Measurements from ENCODE around the gene C5orf47.

Gene C5orf47

GRCh38 chr5:173969167-173970049 lies 19.6 kb upstream of the C5orf47 start:
- no peaks in the 10 kb centered on the region for H3K79me2 ChIP-seq (ENCODE audit: insufficient read depth, low read length)
- no peaks in the 10 kb centered on the region for H3K27me3 ChIP-seq (ENCODE audit: insufficient read depth, low read length)
- H3K9me2 ChIP-seq (ENCODE audit: low read depth, low read length): no peaks in the 10 kb centered on the region
- no peak overlapping the region for H3K4me3 ChIP-seq (ENCODE audit: low read depth, low read length, poor library complexity, severe bottlenecking)
- H3K27ac ChIP-seq (ENCODE audit: low read depth, low read length, poor library complexity, severe bottlenecking): no peak overlapping the region
- no peak overlapping the region for H2AFZ ChIP-seq (ENCODE audit: low read length)
- no peak overlapping the region for H3K9ac ChIP-seq (ENCODE audit: low read length)
- no peaks in the 10 kb centered on the region for H3F3A ChIP-seq (ENCODE audit: insufficient read depth, low read length)
- TF ChIP-seq CTCF (IDR thresholded peaks at IDR 0.05; ENCODE audit: low read length) (no peak), EZH2 (IDR thresholded peaks at IDR 0.05; ENCODE audit: borderline replicate concordance, low read length) (no peak)
- peaks cover 24% of the 10 kb centered on the region for H3K4me1 ChIP-seq (ENCODE audit: insufficient read depth, low read length, severe bottlenecking)
- no peaks in the 10 kb centered on the region for H4K20me1 ChIP-seq (ENCODE audit: insufficient read depth, low read length)
- no peaks in the 10 kb centered on the region for H3K36me3 ChIP-seq (ENCODE audit: insufficient read depth, low read length)
- no peaks in the 10 kb centered on the region for H3K9me3 ChIP-seq (ENCODE audit: low read length)
- no peak overlapping the region for H3K4me2 ChIP-seq (ENCODE audit: low read length)

GRCh38 chr5:173970878-173971650 lies 17.9 kb upstream of the C5orf47 start:
- Histone ChIP-seq H3K4me3 (ENCODE audit: low read depth, low read length, poor library complexity, severe bottlenecking) (no peak overlapping the region), H3K36me3 (ENCODE audit: insufficient read depth, low read length) (no peaks in the 10 kb centered on the region), H2AFZ (ENCODE audit: low read length) (no peak overlapping the region), H3K9me2 (ENCODE audit: low read depth, low read length) (no peaks in the 10 kb centered on the region), H3K4me1 (ENCODE audit: insufficient read depth, low read length, severe bottlenecking) (peaks cover 24% of the 10 kb centered on the region), H3K9me3 (ENCODE audit: low read length) (no peaks in the 10 kb centered on the region), H3K79me2 (ENCODE audit: insufficient read depth, low read length) (no peaks in the 10 kb centered on the region), H3K27me3 (ENCODE audit: insufficient read depth, low read length) (no peaks in the 10 kb centered on the region), H3K27ac (ENCODE audit: low read depth, low read length, poor library complexity, severe bottlenecking) (no peak overlapping the region), H3K4me2 (ENCODE audit: low read length) (no peak overlapping the region), H3F3A (ENCODE audit: insufficient read depth, low read length) (no peaks in the 10 kb centered on the region), H4K20me1 (ENCODE audit: insufficient read depth, low read length) (no peaks in the 10 kb centered on the region), H3K9ac (ENCODE audit: low read length) (no peak overlapping the region)
- TF ChIP-seq CTCF (IDR thresholded peaks at IDR 0.05; ENCODE audit: low read length): peak; percentile 59
- TF ChIP-seq EZH2 (IDR thresholded peaks at IDR 0.05; ENCODE audit: borderline replicate concordance, low read length): no peak

- Histone ChIP-seq H3K9me2 (ENCODE audit: low read depth, low read length) (no peaks in the 10 kb centered on the region), H2AFZ (ENCODE audit: low read length) (no peak overlapping the region), H3K27ac (ENCODE audit: low read depth, low read length, poor library complexity, severe bottlenecking) (no peak overlapping the region), H3K36me3 (ENCODE audit: insufficient read depth, low read length) (no peaks in the 10 kb centered on the region), H3K79me2 (ENCODE audit: insufficient read depth, low read length) (no peaks in the 10 kb centered on the region), H3K9me3 (ENCODE audit: low read length) (no peaks in the 10 kb centered on the region), H3K9ac (ENCODE audit: low read length) (no peak overlapping the region), H3K4me1 (ENCODE audit: insufficient read depth, low read length, severe bottlenecking) (peaks cover 24% of the 10 kb centered on the region), H4K20me1 (ENCODE audit: insufficient read depth, low read length) (no peaks in the 10 kb centered on the region), H3K27me3 (ENCODE audit: insufficient read depth, low read length) (no peaks in the 10 kb centered on the region), H3K4me3 (ENCODE audit: low read depth, low read length, poor library complexity, severe bottlenecking) (no peak overlapping the region), H3K4me2 (ENCODE audit: low read length) (no peak overlapping the region), H3F3A (ENCODE audit: insufficient read depth, low read length) (no peaks in the 10 kb centered on the region)
- TF ChIP-seq EZH2 (IDR thresholded peaks at IDR 0.05; ENCODE audit: borderline replicate concordance, low read length): no peak
- TF ChIP-seq CTCF (IDR thresholded peaks at IDR 0.05; ENCODE audit: low read length): no peak
Observed at GRCh38 chr5:173971681-173972345, 17.2 kb upstream of the C5orf47 start.
